ENCODE measurements around the gene GABRG3.

Gene GABRG3

DNA sequence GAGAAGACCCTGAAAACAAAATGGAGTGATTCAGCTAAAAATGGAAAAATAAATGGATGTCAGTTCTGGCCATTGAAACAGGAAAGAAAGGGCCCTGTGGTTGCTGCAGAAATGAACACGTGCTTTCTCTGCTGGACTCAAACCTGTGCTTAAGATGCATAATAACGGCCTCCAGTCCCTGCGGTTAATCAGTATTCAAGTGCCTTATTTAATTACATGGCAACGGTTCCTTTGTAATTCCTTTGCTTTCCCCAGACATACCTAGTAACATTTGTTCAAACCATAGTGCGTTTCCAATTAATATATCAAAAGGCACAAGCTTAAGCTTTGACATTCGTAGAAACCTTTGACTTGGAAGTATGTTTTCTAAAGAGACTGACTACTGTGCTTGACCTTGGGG lies 428.3 kb downstream of the GABRG3 start:
- TF ChIP-seq, protein P1, sequence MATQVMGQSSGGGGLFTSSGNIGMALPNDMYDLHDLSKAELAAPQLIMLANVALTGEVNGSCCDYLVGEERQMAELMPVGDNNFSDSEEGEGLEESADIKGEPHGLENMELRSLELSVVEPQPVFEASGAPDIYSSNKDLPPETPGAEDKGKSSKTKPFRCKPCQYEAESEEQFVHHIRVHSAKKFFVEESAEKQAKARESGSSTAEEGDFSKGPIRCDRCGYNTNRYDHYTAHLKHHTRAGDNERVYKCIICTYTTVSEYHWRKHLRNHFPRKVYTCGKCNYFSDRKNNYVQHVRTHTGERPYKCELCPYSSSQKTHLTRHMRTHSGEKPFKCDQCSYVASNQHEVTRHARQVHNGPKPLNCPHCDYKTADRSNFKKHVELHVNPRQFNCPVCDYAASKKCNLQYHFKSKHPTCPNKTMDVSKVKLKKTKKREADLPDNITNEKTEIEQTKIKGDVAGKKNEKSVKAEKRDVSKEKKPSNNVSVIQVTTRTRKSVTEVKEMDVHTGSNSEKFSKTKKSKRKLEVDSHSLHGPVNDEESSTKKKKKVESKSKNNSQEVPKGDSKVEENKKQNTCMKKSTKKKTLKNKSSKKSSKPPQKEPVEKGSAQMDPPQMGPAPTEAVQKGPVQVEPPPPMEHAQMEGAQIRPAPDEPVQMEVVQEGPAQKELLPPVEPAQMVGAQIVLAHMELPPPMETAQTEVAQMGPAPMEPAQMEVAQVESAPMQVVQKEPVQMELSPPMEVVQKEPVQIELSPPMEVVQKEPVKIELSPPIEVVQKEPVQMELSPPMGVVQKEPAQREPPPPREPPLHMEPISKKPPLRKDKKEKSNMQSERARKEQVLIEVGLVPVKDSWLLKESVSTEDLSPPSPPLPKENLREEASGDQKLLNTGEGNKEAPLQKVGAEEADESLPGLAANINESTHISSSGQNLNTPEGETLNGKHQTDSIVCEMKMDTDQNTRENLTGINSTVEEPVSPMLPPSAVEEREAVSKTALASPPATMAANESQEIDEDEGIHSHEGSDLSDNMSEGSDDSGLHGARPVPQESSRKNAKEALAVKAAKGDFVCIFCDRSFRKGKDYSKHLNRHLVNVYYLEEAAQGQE (IDR thresholded peaks at IDR 0.05; ENCODE audit: insufficient read depth in 1 of 2, low read depth in 2 of 2, low read length in 2 of 2), result no peak
- no peak for TF ChIP-seq TAF1 (IDR thresholded peaks at IDR 0.05; ENCODE audit: borderline replicate concordance, insufficient read depth, low read length)
- TF ChIP-seq SIN3A (IDR thresholded peaks at IDR 0.05; ENCODE audit: borderline replicate concordance, insufficient read depth, low read length), result no peak
- no peak for TF ChIP-seq POLR2AphosphoS5 (IDR thresholded peaks at IDR 0.05; ENCODE audit: low read depth, low read length)
- TF ChIP-seq FOXP2 (optimal IDR thresholded peaks at IDR 0.05; ENCODE audit: borderline replicate concordance, extremely low read depth, extremely low read length, insufficient read depth), result no peak

DNA sequence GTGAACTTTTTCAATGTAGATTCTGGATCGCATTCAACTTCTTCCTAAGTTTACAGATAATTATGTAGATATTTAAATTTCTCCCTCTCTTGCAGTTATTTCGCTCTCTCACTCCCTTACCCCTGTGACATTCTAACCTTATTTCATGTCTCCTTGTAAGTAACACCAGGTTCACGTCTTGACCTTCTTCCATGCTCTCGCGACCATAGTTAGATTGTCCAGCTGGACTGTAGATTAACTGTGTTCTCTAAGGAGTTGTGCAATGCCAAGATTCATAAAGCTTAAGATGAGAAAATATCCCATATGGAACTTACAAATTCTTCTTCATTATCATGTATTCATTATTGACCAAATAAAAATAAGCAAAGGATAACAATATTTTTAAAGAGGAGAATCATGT lies 430.5 kb downstream of the GABRG3 start:
- TF ChIP-seq, protein P1 (IDR thresholded peaks at IDR 0.05; ENCODE audit: insufficient read depth in 1 of 2, low read depth in 2 of 2, low read length in 2 of 2), result no peak
- TF ChIP-seq SIN3A (IDR thresholded peaks at IDR 0.05; ENCODE audit: borderline replicate concordance, insufficient read depth, low read length) (no peak), FOXP2 (optimal IDR thresholded peaks at IDR 0.05; ENCODE audit: borderline replicate concordance, extremely low read depth, extremely low read length, insufficient read depth) (no peak), POLR2AphosphoS5 (IDR thresholded peaks at IDR 0.05; ENCODE audit: low read depth, low read length) (no peak), TAF1 (IDR thresholded peaks at IDR 0.05; ENCODE audit: borderline replicate concordance, insufficient read depth, low read length) (no peak)

DNA sequence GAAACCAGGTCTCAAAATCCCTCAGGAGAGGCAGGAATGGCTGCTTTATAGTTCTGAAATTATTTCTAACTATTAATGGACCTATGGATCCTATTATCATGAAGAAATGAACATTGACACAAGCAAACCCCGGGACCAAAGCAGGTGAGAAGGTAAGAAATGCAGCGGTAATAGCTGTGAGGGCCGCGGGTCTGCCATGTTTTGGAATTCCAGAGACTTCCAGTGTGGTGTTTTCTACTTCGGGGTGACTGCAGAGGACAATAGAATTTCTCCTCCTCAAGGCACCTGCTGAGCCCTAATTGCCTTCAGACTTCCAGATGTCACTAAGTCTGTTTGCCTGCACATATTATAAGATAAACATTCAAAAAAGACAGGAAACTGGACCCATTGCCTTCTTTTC lies 437.4 kb downstream of the GABRG3 start:
- TF ChIP-seq TAF1 (IDR thresholded peaks at IDR 0.05; ENCODE audit: borderline replicate concordance, insufficient read depth, low read length) (no peak), SIN3A (IDR thresholded peaks at IDR 0.05; ENCODE audit: borderline replicate concordance, insufficient read depth, low read length) (no peak), POLR2AphosphoS5 (IDR thresholded peaks at IDR 0.05; ENCODE audit: low read depth, low read length) (no peak), FOXP2 (optimal IDR thresholded peaks at IDR 0.05; ENCODE audit: borderline replicate concordance, extremely low read depth, extremely low read length, insufficient read depth) (no peak)
- TF ChIP-seq, protein P1 (IDR thresholded peaks at IDR 0.05; ENCODE audit: insufficient read depth in 1 of 2, low read depth in 2 of 2, low read length in 2 of 2), result no peak

DNA sequence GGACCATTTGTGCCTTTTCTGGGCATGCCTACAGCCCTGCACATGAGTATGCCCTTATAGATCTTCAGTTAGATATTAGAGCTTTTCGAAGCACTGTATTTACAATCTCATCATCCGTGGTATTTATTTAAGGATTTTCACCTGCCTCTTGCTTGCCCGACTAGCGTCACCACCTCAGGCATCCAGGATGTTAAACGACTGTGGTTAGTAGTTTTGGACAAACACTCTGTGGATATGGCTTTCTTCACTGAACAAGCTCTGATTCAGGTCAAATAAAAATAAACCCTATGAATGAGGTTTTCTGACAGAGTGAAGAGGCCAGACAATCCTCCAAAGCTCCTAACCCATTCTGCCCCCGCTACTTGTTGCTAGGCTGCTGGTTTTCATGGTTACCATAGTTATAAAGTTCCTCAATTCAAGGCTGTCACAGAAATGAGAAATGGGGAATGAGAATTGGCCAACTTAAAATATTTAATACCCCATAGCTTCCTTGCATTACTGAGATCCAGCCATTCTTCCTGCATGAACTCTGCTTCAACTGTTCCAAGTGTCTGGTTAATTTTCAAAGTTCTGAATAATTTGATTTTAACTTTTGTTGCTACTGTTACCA lies 440.1 kb downstream of the GABRG3 start:
- TF ChIP-seq FOXP2 (optimal IDR thresholded peaks at IDR 0.05; ENCODE audit: borderline replicate concordance, extremely low read depth, extremely low read length, insufficient read depth) (no peak), POLR2AphosphoS5 (IDR thresholded peaks at IDR 0.05; ENCODE audit: low read depth, low read length) (no peak), SIN3A (IDR thresholded peaks at IDR 0.05; ENCODE audit: borderline replicate concordance, insufficient read depth, low read length) (no peak), TAF1 (IDR thresholded peaks at IDR 0.05; ENCODE audit: borderline replicate concordance, insufficient read depth, low read length) (no peak)
- TF ChIP-seq, protein P1 (IDR thresholded peaks at IDR 0.05; ENCODE audit: insufficient read depth in 1 of 2, low read depth in 2 of 2, low read length in 2 of 2), result no peak

Measured in PFSK-1 (cell line).